Spleen (tissue), 11 donors: ENCODE measurements around the gene KSR2. TPM values are rescaled to one million over a fixed set of nuclear protein-coding genes. Genes with fewer than 3 reads are reported as not detected.

Experiments
- DNase-seq: peaks from one replicate; pipeline ENCODE4 v3.0.0-alpha.2; 2020
- H3K27ac ChIP-seq, 8 donors: fragments of 200-600 bp; sonication (generic) in 7 of 8; 1 replicate in 4 of 8; 2 replicates in 4 of 8; pipeline versions ENCODE4 v1.5.0 to v1.8.0; 2016 to 2021; ENCODE audit warnings: inconsistent platforms in 4 of 8, mild to moderate bottlenecking in 4 of 8, moderate library complexity in 1 of 8
- H3K27me3 ChIP-seq, 7 donors: fragments of 200-600 bp; sonication (generic) in 6 of 7; replicated peaks in 1 of 7; 1 replicate in 4 of 7; 2 replicates in 3 of 7; pipeline versions ENCODE4 v1.5.0 to v1.8.0; 2016 to 2021; ENCODE audit warnings: inconsistent platforms in 3 of 7, mild to moderate bottlenecking in 1 of 7
- H3K36me3 ChIP-seq, 6 donors: fragments of 200-600 bp; sonication (generic) in 5 of 6; 1 replicate in 4 of 6; 2 replicates in 2 of 6; pipeline versions ENCODE4 v1.5.0 to v1.8.0; 2016 to 2021; ENCODE audit warnings: inconsistent platforms in 2 of 6
- H3K4me1 ChIP-seq, 6 donors: fragments of 200-600 bp; sonication (generic) in 5 of 6; 1 replicate in 3 of 6; 2 replicates in 3 of 6; pipeline versions ENCODE4 v1.5.0 to v1.8.0; 2016 to 2021; ENCODE audit warnings: inconsistent platforms in 3 of 6
- H3K4me3 ChIP-seq, 8 donors: fragments of 200-600 bp; sonication (generic) in 7 of 8; 1 replicate in 4 of 8; 2 replicates in 4 of 8; pipeline versions ENCODE4 v1.5.0 to v1.8.0; 2016 to 2021; ENCODE audit warnings: inconsistent platforms in 4 of 8, mild to moderate bottlenecking in 4 of 8, moderate library complexity in 2 of 8
- H3K9me3 ChIP-seq, 8 donors: fragments of 200-600 bp; sonication (generic) in 7 of 8; 1 replicate in 4 of 8; 2 replicates in 4 of 8; pipeline versions ENCODE4 v1.5.0 to v1.8.0; 2016 to 2021; ENCODE audit warnings: inconsistent platforms in 4 of 8
- POLR2A ChIP-seq, 3 donors: fragments of 450-650 bp; IDR thresholded peaks; one replicate each; pipeline ENCODE4 v1.5.1; 2017; ENCODE audit warnings: antibody characterized with exemption in 3 of 3, mild to moderate bottlenecking in 1 of 3
- POLR2AphosphoS5 ChIP-seq, 3 donors: sonication (generic); formaldehyde crosslinking; IDR thresholded peaks; one replicate each; pipeline ENCODE4 v1.5.1; 2017; ENCODE audit warnings: antibody characterized with exemption in 3 of 3
- WGBS, 5 donors: extraction: QIAGEN DNeasy Blood & Tissue Kit in 3 of 5; methylation state at CpG; one replicate each; pipeline versions ENCODE4 v1.1.5 to v1.1.7; 2013 to 2018; 5-methylcytosine and 5-hydroxymethylcytosine counted together
- intact Hi-C: fragments of 100-400 bp; cut with DNase I; formaldehyde crosslinking; loops from one replicate; pipeline ENCODE4 v1.15.0; 2023; ENCODE audit warnings: low total_unique reads
- polyA plus RNA-seq, 3 donors: library from polyadenylated mRNA; stranded (reverse); fragments of 200-250 nt; gene quantifications; one replicate each; pipeline ENCODE4 v1.2.1, GENCODE V29; 2013
- total RNA-seq, 7 donors: library from RNA; depleted of rRNA in 3 of 7; stranded (reverse); fragments of >200 nt in 3 of 7; fragmentation: NEBNext Ultra II Directional in 4 of 7; extraction: Animal tissue kit (Norgen Biotek cat#: 25700) in 4 of 7; gene quantifications; one replicate each; pipeline versions ENCODE4 v1.1.0 to v1.2.1, GENCODE V29; 2016 to 2021
- TF ChIP-seq, protein P1 (sequence below), 11 experiments: fragments of 200-600 bp in 7 of 11; fragments of 450-650 bp in 4 of 11; sonication (generic) in 4 of 11; IDR thresholded peaks in 8 of 11; conservative IDR thresholded peaks in 3 of 11; 1 replicate in 7 of 11; 2 replicates in 4 of 11; pipeline versions ENCODE4 v1.4.0 to v1.8.0; 2016 to 2021; ENCODE audit warnings: antibody characterized with exemption in 11 of 11, inconsistent platforms in 4 of 11, mild to moderate bottlenecking in 1 of 11
- donor health status: healthy with polysubstance abuse.
- donor health status: DM: no; HTN: no; CAD: no; lungs with moderate emphysema.
- donor health status: DM: no; HTN: no; CAD: no.
- donor health status: Bipolar disorder and iron deficiency.
- donor health status: healthy.
- donor health status: DM: no; HTN: no; CAD: no.
- donor health status: DM: yes; HTN: yes; CAD: no.

Gene KSR2
- total and polyA plus RNA-seq, 10 donors = under 0.01 to 0.09 (median 0.02) TPM; not detected in 4

DNA sequence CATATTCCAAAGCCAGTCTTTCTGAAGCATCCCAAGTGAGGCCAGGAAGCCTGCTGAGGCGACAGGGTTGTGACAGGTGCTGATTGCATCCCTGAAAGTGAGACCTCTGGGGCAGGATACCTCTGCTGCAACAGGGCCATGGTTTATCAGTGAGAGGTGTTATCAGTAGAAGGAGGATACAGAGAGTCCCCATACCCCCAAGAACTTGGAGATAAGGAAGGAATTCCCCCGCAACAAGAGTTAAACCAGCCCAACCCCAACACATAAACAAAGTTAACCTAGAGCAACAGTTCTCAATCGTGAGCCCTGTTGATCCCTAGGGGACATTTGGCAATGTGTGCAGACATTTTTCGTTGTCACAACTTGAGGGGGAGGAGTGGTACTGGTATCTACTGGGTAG is 374.3 kb downstream of the KSR2 start:
- no peaks in the 10 kb centered on the region for H3K36me3 ChIP-seq
- peaks cover 0 to 36% (median 0%) of the 10 kb centered on the region in 7 donors for H3K27me3 ChIP-seq
- H3K27ac ChIP-seq = no peak overlapping the region
- no peak for DNase-seq
- H3K4me1 ChIP-seq = no peaks in the 10 kb centered on the region
- TF ChIP-seq POLR2A (IDR thresholded peaks at IDR 0.05) = no peak
- TF ChIP-seq, protein P1, sequence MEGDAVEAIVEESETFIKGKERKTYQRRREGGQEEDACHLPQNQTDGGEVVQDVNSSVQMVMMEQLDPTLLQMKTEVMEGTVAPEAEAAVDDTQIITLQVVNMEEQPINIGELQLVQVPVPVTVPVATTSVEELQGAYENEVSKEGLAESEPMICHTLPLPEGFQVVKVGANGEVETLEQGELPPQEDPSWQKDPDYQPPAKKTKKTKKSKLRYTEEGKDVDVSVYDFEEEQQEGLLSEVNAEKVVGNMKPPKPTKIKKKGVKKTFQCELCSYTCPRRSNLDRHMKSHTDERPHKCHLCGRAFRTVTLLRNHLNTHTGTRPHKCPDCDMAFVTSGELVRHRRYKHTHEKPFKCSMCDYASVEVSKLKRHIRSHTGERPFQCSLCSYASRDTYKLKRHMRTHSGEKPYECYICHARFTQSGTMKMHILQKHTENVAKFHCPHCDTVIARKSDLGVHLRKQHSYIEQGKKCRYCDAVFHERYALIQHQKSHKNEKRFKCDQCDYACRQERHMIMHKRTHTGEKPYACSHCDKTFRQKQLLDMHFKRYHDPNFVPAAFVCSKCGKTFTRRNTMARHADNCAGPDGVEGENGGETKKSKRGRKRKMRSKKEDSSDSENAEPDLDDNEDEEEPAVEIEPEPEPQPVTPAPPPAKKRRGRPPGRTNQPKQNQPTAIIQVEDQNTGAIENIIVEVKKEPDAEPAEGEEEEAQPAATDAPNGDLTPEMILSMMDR (IDR thresholded peaks at IDR 0.05 in 8 of 11, conservative IDR thresholded peaks at IDR 0.05 in 3 of 11) = no peak
- no peak for TF ChIP-seq POLR2AphosphoS5 (IDR thresholded peaks at IDR 0.05)
- intact Hi-C loops = no loop called here
- 38 to 49% (median 40%) methylated on average over 4 of the region's 4 CpGs for WGBS, 5 donors
- H3K9me3 ChIP-seq = peaks cover 0 to 18% (median 13%) of the 10 kb centered on the region in 8 donors
- H3K4me3 ChIP-seq = no peak overlapping the region

DNA sequence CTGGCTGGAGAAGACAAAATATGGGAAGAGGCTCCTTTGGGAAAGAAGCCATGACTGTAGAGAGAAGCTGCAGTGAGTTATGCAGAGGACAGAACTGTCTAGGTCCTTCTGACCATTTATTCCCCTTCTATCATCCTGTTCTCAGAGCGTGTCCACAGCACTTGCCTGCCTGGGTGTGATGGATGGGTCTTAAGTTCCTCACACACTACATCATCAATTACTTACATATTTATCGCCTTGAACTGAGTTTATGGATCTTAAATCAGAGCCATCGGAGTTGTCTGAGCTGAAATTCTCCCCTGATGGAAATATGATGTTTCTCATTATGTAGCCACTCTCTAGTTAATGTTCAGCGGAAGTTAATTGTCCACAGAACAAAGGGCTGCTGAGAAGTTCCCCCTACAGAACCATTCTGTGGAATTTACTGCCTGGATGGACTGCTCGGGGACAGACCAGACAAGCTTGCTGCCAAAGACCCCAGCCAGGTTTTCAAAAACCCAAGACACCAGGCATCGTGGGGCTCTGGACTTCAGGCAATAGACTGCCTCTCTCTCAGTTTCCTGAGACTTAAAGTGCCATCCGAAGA is 374.9 kb downstream of the KSR2 start:
- Histone ChIP-seq H3K27ac (no peak overlapping the region), H3K36me3 (no peaks in the 10 kb centered on the region), H3K4me3 (no peak overlapping the region), H3K9me3 (peaks cover 0 to 18% (median 13%) of the 10 kb centered on the region in 8 donors), H3K4me1 (no peaks in the 10 kb centered on the region), H3K27me3 (peaks cover 0 to 30% (median 0%) of the 10 kb centered on the region in 7 donors)
- no peak for TF ChIP-seq POLR2AphosphoS5 (IDR thresholded peaks at IDR 0.05)
- TF ChIP-seq, protein P1 (IDR thresholded peaks at IDR 0.05 in 8 of 11, conservative IDR thresholded peaks at IDR 0.05 in 3 of 11) = no peak
- no peak for TF ChIP-seq POLR2A (IDR thresholded peaks at IDR 0.05)
- intact Hi-C loops = no loop called here
- 57 to 71% (median 64%) methylated on average over 7 of the region's 7 CpGs for WGBS, 5 donors
- no peak for DNase-seq

DNA sequence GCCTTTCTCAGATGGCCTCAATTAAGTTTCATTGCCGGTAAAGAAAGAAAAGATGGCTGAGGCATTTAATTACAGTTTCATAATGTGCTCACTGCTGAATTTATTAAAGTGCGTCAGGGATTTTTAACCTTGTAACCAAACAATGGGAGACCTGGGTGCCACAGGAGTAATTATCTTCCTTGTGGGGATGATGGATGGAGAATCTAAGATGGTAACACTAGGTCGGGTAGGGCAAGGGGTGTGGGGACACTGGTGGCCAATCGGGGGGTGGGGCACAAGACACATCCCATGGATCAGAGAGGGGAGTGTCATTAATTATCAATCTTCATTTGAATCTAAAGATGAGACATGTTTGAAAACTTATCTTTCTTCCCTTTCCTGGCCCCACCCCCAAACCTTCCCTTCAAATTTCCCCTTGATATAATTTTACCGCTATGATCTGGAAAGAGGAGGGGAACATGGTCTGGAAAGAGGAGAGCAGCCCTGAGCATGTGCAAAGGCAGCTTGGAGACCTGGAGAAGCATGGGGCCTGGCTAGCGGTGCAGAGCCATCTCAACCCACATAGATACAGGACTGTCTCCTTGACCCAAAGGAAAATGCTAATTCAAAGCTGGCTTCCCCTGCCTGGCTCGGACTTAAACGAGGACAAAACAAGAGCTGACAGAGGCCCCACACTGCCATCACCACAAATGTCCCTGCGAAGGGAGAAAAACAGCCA is 376.0 kb downstream of the KSR2 start:
- Histone ChIP-seq H3K36me3 (no peaks in the 10 kb centered on the region), H3K27me3 (peaks cover 0 to 26% (median 0%) of the 10 kb centered on the region in 7 donors), H3K4me1 (no peaks in the 10 kb centered on the region), H3K4me3 (no peak overlapping the region), H3K27ac (no peak overlapping the region), H3K9me3 (peaks cover 0 to 18% (median 13%) of the 10 kb centered on the region in 8 donors)
- no peak for TF ChIP-seq POLR2A (IDR thresholded peaks at IDR 0.05)
- TF ChIP-seq, protein P1 (IDR thresholded peaks at IDR 0.05 in 8 of 11, conservative IDR thresholded peaks at IDR 0.05 in 3 of 11) = no peak
- TF ChIP-seq POLR2AphosphoS5 (IDR thresholded peaks at IDR 0.05) = no peak
- intact Hi-C loops = no loop called here
- 51 to 61% (median 55%) methylated on average over 9 of the region's 9 CpGs for WGBS, 5 donors
- no peak for DNase-seq

DNA sequence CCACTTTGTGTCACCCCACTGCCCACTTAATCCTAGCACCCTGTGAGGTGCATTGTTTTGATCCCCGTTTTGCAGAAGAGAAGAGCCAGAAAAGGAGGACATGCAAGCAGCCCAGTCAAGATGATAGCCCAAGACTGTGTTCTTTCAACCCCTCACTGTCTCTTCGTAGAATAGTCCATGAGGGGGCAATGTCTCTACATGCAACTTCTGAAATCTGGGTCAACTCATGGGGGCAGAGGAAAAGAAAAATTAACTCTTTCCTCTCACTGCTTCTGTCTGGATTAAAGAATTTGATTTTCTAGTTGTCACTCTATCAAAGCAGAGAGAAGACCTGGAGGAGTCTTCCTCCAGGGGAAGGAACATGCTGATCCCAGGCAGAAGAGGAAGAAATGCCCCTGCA is 377.8 kb downstream of the KSR2 start:
- intact Hi-C loops = no loop called here
- TF ChIP-seq POLR2AphosphoS5 (IDR thresholded peaks at IDR 0.05) (no peak), POLR2A (IDR thresholded peaks at IDR 0.05) (no peak)
- TF ChIP-seq, protein P1 (IDR thresholded peaks at IDR 0.05 in 8 of 11, conservative IDR thresholded peaks at IDR 0.05 in 3 of 11) = no peak
- Histone ChIP-seq H3K9me3 (peaks cover 0 to 18% (median 13%) of the 10 kb centered on the region in 8 donors), H3K4me1 (peaks cover 0 to 3% (median 0%) of the 10 kb centered on the region in 6 donors), H3K27ac (no peak overlapping the region), H3K4me3 (no peak overlapping the region), H3K36me3 (no peaks in the 10 kb centered on the region), H3K27me3 (peaks cover 0 to 38% (median 0%) of the 10 kb centered on the region in 7 donors)
- WGBS, 5 donors = 50 to 55% (median 52%) methylated on average over 2 of the region's 2 CpGs
- no peak for DNase-seq
